HG03135 (cell line): ENCODE results near the gene STK39.

Experiments used
- ATAC-seq: cut with Tn5 transposase; IDR thresholded peaks from one replicate; pipeline ENCODE4 v1.9.1; 2021; ENCODE audit warnings: mild to moderate bottlenecking, moderate library complexity; ENCODE audit not compliant: unreplicated experiment

Gene STK39

GRCh38 chr2:167941604-167942003 lies 305.8 kb downstream of the STK39 start:
- ATAC-seq: no peak

GRCh38 chr2:167940734-167941507 lies 306.5 kb downstream of the STK39 start:
- no peak for ATAC-seq

GRCh38 chr2:167940346-167940725 lies 307.1 kb downstream of the STK39 start:
- no peak for ATAC-seq

- no peak for ATAC-seq
These were observed 307.7 kb downstream of the STK39 start for GRCh38 chr2:167939514-167940345.

GRCh38 chr2:167937403-167937802 lies 310.0 kb downstream of the STK39 start:
- ATAC-seq: no peak

GRCh38 chr2:167935803-167936110 lies 311.6 kb downstream of the STK39 start:
- ATAC-seq: no peak

GRCh38 chr2:167933097-167933814 lies 314.1 kb downstream of the STK39 start:
- no peak for ATAC-seq

GRCh38 chr2:167932123-167932693 lies 315.2 kb downstream of the STK39 start:
- ATAC-seq: no peak

GRCh38 chr2:167929484-167929883 lies 317.9 kb downstream of the STK39 start:
- ATAC-seq: no peak

GRCh38 chr2:167928434-167928833 lies 319.0 kb downstream of the STK39 start:
- ATAC-seq: no peak

GRCh38 chr2:167925758-167926157 lies 321.6 kb downstream of the STK39 start:
- no peak for ATAC-seq

GRCh38 chr2:167924556-167924955 lies 322.8 kb downstream of the STK39 start:
- ATAC-seq: no peak

GRCh38 chr2:167916756-167917155 lies 330.6 kb downstream of the STK39 start:
- no peak for ATAC-seq

- no peak for ATAC-seq
These were observed 332.4 kb downstream of the STK39 start for GRCh38 chr2:167914969-167915368.

- ATAC-seq: no peak
These were observed 338.6 kb downstream of the STK39 start for GRCh38 chr2:167908786-167909185.

- ATAC-seq: no peak
These were observed 341.7 kb downstream of the STK39 start for GRCh38 chr2:167905668-167906067.
